SU-DHL-6 (cell line): ENCODE results near the gene AGAP5.

Experiments used
- EZH2phosphoT487 ChIP-seq: fragments of 200-600 bp; sonication (generic), shearing (Covaris generic); conservative IDR thresholded peaks from 2 replicates; pipeline ENCODE4 v1.6.1; 2018; ENCODE audit warnings: mild to moderate bottlenecking, antibody characterized with exemption, low read length, moderate library complexity, mixed read lengths
- TF ChIP-seq, protein P1 (sequence below): fragments of 200-600 bp; sonication (generic); IDR thresholded peaks from one replicate; pipeline ENCODE4 v1.5.1; 2017; ENCODE audit warnings: antibody characterized with exemption, mild to moderate bottlenecking, low read length, moderate library complexity; ENCODE audit not compliant: insufficient read depth, poor library complexity, severe bottlenecking

- TF ChIP-seq, protein P1, sequence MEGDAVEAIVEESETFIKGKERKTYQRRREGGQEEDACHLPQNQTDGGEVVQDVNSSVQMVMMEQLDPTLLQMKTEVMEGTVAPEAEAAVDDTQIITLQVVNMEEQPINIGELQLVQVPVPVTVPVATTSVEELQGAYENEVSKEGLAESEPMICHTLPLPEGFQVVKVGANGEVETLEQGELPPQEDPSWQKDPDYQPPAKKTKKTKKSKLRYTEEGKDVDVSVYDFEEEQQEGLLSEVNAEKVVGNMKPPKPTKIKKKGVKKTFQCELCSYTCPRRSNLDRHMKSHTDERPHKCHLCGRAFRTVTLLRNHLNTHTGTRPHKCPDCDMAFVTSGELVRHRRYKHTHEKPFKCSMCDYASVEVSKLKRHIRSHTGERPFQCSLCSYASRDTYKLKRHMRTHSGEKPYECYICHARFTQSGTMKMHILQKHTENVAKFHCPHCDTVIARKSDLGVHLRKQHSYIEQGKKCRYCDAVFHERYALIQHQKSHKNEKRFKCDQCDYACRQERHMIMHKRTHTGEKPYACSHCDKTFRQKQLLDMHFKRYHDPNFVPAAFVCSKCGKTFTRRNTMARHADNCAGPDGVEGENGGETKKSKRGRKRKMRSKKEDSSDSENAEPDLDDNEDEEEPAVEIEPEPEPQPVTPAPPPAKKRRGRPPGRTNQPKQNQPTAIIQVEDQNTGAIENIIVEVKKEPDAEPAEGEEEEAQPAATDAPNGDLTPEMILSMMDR: no peak
- no peak for TF ChIP-seq EZH2phosphoT487
Observed at GRCh38 chr10:73628405-73628804, 69.5 kb downstream of the AGAP5 start.
